Measurements from ENCODE around the gene SPATA46.
"Not testable (repeated sequence)": the region's sequence is repeated elsewhere in the genome, so short reads cannot be mapped to it uniquely, and the experiment has no call there.

DNA sequence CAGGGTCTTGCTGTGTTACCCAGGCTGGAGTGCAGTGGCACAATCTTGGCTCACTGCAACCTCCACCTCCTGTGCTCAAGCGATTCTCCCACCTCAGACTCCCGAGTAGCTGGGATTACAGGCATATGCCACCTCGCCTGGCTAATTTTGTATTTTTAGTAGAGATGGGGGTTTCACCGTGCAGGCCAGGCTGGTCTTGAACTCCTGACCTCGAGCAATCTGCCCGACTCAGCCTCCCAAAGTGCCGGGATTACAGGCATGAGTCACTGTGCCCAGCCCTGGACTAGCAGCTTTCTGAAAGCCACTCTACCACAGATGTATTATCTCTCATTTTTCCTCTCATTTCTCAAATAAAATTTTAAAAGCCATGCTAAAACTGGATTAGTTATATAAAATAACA, 41.9 kb upstream of the SPATA46 start:
- TF ChIP-seq EZH2 (IDR thresholded peaks at IDR 0.05; ENCODE audit: borderline replicate concordance, low read depth, low read length, severe bottlenecking) = not testable (repeated sequence)
- TF ChIP-seq, protein P1, sequence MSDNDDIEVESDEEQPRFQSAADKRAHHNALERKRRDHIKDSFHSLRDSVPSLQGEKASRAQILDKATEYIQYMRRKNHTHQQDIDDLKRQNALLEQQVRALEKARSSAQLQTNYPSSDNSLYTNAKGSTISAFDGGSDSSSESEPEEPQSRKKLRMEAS (IDR thresholded peaks at IDR 0.05; ENCODE audit: insufficient read depth, insufficient read length) = not testable (repeated sequence)
